Panc1 (cell line): Measurements from ENCODE around the gene PLCB1. TPM values are rescaled to one million over a fixed set of nuclear protein-coding genes. Genes with fewer than 3 reads are reported as not detected.

Experiments
- ATAC-seq: fragments of 200-7000 bp; cut with Tn5 transposase; 2 replicates; pipeline ENCODE4 v1.9.1; 2020; ENCODE audit warnings: mild to moderate bottlenecking, moderate library complexity
- BruUV-seq: library from RNA; stranded (reverse); fragments of 400-500 nt; replicated peaks from 2 replicates; lab custom pipeline; 2021; lab: Mats Ljungman, UMichigan
- CTCF ChIA-PET: fragments of 300-600 bp; sonication (Branson Sonifier 250); formaldehyde crosslinking; loops from one replicate; lab custom pipeline; 2022; ENCODE audit warnings: antibody characterized with exemption; lab: Charles Lee
- POLR2A ChIA-PET: fragments of 300-600 bp; sonication (Branson Sonifier 250); formaldehyde crosslinking; loops from one replicate; lab custom pipeline; 2022; ENCODE audit warnings: antibody characterized with exemption; lab: Charles Lee
- DNase-seq: peaks from one replicate; pipeline ENCODE4 v3.0.0-alpha.2; 2010; ENCODE audit warnings: low read depth, low spot score
- H3K27ac ChIP-seq: 2 replicates; pipeline ENCODE4 v1.5.1; 2011; ENCODE audit warnings: mild to moderate bottlenecking, low read length, inconsistent platforms
- H3K27me3 ChIP-seq: fragments of 200-500 bp; sonication (Bioruptor generic); 2 replicates; pipeline ENCODE4 v1.6.0; 2014; ENCODE audit warnings: low read length, inconsistent platforms; ENCODE audit not compliant: control insufficient read depth, insufficient read depth
- H3K36me3 ChIP-seq: fragments of 200-500 bp; sonication (Bioruptor generic); 2 replicates; pipeline ENCODE4 v1.5.1; 2014; ENCODE audit warnings: inconsistent platforms, mild to moderate bottlenecking, low read length, moderate library complexity; ENCODE audit not compliant: control insufficient read depth, insufficient read depth
- H3K4me1 ChIP-seq: 2 replicates; pipeline ENCODE4 v1.5.1; 2011; ENCODE audit warnings: inconsistent platforms, mild to moderate bottlenecking, low read length, moderate library complexity; ENCODE audit not compliant: control insufficient read depth, insufficient read depth
- H3K4me3 ChIP-seq, 2 experiments: 2 replicates each; pipeline ENCODE4 v1.5.1; 2011 to 2012; ENCODE audit warnings: low read depth in 2 of 2, low read length in 2 of 2, mild to moderate bottlenecking in 2 of 2, inconsistent platforms in 1 of 2, moderate library complexity in 1 of 2
- H3K9me3 ChIP-seq: fragments of 200-500 bp; sonication (Bioruptor generic); 2 replicates; pipeline ENCODE4 v1.5.1; 2014; ENCODE audit warnings: low read depth, mild to moderate bottlenecking, inconsistent platforms, low read length, moderate library complexity; ENCODE audit not compliant: control insufficient read depth, insufficient read depth
- POLR2AphosphoS5 ChIP-seq: IDR thresholded peaks from 2 replicates; pipeline ENCODE4 v1.6.1; 2012; ENCODE audit warnings: mild to moderate bottlenecking, low read depth, low read length, moderate library complexity
- REST ChIP-seq, 2 experiments: IDR thresholded peaks; 2 replicates each; pipeline ENCODE4 v1.6.1; 2011 to 2012; ENCODE audit warnings: low read depth in 2 of 2, control low read depth in 1 of 2, low read length in 1 of 2, mild to moderate bottlenecking in 1 of 2, moderate library complexity in 1 of 2; ENCODE audit not compliant: insufficient read depth in 1 of 2
- SIN3A ChIP-seq: IDR thresholded peaks from 2 replicates; pipeline ENCODE4 v1.6.1; 2012; ENCODE audit warnings: low read depth, mild to moderate bottlenecking, low read length, moderate library complexity, borderline replicate concordance; ENCODE audit not compliant: insufficient read depth
- TCF7L2 ChIP-seq: IDR thresholded peaks from 2 replicates; pipeline ENCODE4 v1.6.1; 2011; ENCODE audit warnings: mild to moderate bottlenecking, low read depth, low read length, inconsistent platforms
- in situ Hi-C: cut with HindIII; loops from 2 replicates; pipeline ENCODE4 v1.10.0; 2016; ENCODE audit warnings: low sequenced_read_pairs, low pct_unique_long_range_greater_than_20kb
- intact Hi-C: fragments of 100-400 bp; cut with micrococcal nuclease; formaldehyde crosslinking; loops from one replicate; pipeline ENCODE4 v1.10.0; 2022; ENCODE audit not compliant: unreplicated experiment
- total RNA-seq: library from RNA; stranded (reverse); gene quantifications from one replicate; pipeline ENCODE4 v1.2.1, GENCODE V29; 2021; ENCODE audit not compliant: unreplicated experiment
- TF ChIP-seq, protein P1 (sequence below): fragments of 450-650 bp; IDR thresholded peaks from 2 replicates; pipeline ENCODE4 v1.5.1; 2017; ENCODE audit warnings: mild to moderate bottlenecking

The PLCB1 gene
- total RNA-seq, 1 experiment from 2014 or later: 0.59 TPM

DNA sequence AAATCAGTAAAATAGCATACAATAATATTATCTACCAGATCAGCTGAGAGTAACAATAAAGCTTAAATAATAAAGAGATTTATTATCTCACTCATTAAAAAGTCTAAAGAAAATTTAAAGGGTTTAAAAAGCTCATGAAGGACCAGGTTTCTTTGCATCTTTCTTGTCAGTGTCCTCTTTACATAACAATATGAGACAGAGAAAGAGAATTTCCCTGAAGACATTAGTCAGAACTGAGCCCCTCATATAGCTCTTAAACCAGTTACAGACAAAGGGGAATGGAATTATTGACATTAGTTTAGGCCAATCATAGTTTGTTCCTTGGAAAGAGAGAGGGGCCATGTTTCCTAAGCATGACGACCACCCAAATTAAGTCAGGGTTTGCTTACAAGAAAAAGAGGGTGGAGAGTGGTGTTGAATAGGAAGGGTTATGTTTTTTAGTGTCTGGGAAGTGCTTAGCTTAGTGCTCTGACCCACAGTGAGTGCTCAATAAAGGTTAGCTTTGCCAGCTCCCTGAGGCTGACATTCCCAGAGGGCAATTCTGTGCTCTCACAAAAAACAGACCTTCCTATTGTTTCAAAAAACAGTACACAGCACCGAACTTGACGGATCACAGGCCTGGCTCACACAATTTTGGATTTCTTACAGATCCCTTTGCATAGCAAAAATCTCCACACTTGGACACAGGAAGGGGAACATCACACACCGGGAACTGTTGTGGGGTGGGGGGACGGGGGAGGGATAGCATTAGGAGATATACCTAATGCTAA lies 3.6 kb upstream of the PLCB1 start:
- no TSS peak for BruUV-seq
- intact Hi-C loops (no loop called here), in situ Hi-C loops (no loop called here)
- Histone ChIP-seq H3K9me3 (no peaks in the 10 kb centered on the region), H3K27ac (no peak overlapping the region), H3K36me3 (no peaks in the 10 kb centered on the region), H3K27me3 (peaks cover 12% of the 10 kb centered on the region), H3K4me3 (no peak overlapping the region), H3K4me1 (peaks cover 3% of the 10 kb centered on the region; the same call in 1 of the 2 replicates)
- ATAC-seq (no peak), DNase-seq (no peak)
- ChIA-PET POLR2A (no interaction called here), CTCF (no interaction called here)
- no peak for TF ChIP-seq TCF7L2
- no peak for TF ChIP-seq REST (IDR thresholded peaks at IDR 0.05; ENCODE audit: insufficient read depth in 1 of 2, low read depth in 2 of 2, low read length in 1 of 2)
- TF ChIP-seq SIN3A: no peak
- TF ChIP-seq, protein P1, sequence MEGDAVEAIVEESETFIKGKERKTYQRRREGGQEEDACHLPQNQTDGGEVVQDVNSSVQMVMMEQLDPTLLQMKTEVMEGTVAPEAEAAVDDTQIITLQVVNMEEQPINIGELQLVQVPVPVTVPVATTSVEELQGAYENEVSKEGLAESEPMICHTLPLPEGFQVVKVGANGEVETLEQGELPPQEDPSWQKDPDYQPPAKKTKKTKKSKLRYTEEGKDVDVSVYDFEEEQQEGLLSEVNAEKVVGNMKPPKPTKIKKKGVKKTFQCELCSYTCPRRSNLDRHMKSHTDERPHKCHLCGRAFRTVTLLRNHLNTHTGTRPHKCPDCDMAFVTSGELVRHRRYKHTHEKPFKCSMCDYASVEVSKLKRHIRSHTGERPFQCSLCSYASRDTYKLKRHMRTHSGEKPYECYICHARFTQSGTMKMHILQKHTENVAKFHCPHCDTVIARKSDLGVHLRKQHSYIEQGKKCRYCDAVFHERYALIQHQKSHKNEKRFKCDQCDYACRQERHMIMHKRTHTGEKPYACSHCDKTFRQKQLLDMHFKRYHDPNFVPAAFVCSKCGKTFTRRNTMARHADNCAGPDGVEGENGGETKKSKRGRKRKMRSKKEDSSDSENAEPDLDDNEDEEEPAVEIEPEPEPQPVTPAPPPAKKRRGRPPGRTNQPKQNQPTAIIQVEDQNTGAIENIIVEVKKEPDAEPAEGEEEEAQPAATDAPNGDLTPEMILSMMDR: no peak
- TF ChIP-seq POLR2AphosphoS5: no peak

- intact Hi-C loops (no loop called here), in situ Hi-C loops (no loop called here)
- no TSS peak for BruUV-seq
- peaks cover 18% of the 10 kb centered on the region for H3K27me3 ChIP-seq
- H3K4me3 ChIP-seq: no peak overlapping the region
- ChIA-PET CTCF (no interaction called here), POLR2A (no interaction called here)
- H3K27ac ChIP-seq: no peak overlapping the region
- no peaks in the 10 kb centered on the region for H3K9me3 ChIP-seq
- no peak for DNase-seq
- no peaks in the 10 kb centered on the region for H3K36me3 ChIP-seq
- peaks cover 3% of the 10 kb centered on the region; the same call in 1 of the 2 replicates for H3K4me1 ChIP-seq
- no peak for TF ChIP-seq TCF7L2
- TF ChIP-seq, protein P1: no peak
- no peak for TF ChIP-seq POLR2AphosphoS5
- no peak for TF ChIP-seq REST (IDR thresholded peaks at IDR 0.05; ENCODE audit: insufficient read depth in 1 of 2, low read depth in 2 of 2, low read length in 1 of 2)
- no peak for TF ChIP-seq SIN3A
- no peak for ATAC-seq
Measured at GRCh38 chr20:8129211-8129976, 2.7 kb upstream of the PLCB1 start.
